Activated B cell treated with CpG ODN at 0.5 μM for 24 hours (primary cell): ENCODE measurements around the gene INCENP. TPM values are rescaled to one million over a fixed set of nuclear protein-coding genes. Genes with fewer than 3 reads are reported as not detected.

Source experiments
- ATAC-seq: fragments of 200-7000 bp; cut with Tn5 transposase; one replicate; pipeline ENCODE4 v1.10.0; 2021; ENCODE audit warnings: low read depth, mild to moderate bottlenecking, moderate library complexity
- CTCF ChIA-PET: fragments of 350-600 bp; sonication (Branson Sonifier 250); formaldehyde crosslinking; loops from one replicate; lab custom pipeline; 2021; ENCODE audit warnings: antibody characterized with exemption; lab: Charles Lee
- POLR2A ChIA-PET: fragments of 350-600 bp; sonication (Branson Sonifier 250); formaldehyde crosslinking; loops from one replicate; lab custom pipeline; 2021; ENCODE audit warnings: antibody characterized with exemption; lab: Charles Lee
- DNase-seq: peaks from one replicate; pipeline ENCODE4 v3.0.0; 2022
- H3K27ac Mint-ChIP-seq: one replicate; pipeline ENCODE4 v1.8.0; 2020; ENCODE audit warnings: mixed read lengths
- H3K27me3 Mint-ChIP-seq: one replicate; pipeline ENCODE4 v1.8.0; 2021; ENCODE audit warnings: mixed read lengths
- H3K36me3 Mint-ChIP-seq: one replicate; pipeline ENCODE4 v1.8.0; 2021; ENCODE audit warnings: low read depth, mixed read lengths
- H3K4me1 Mint-ChIP-seq: one replicate; pipeline ENCODE4 v1.8.0; 2021; ENCODE audit warnings: mixed read lengths
- H3K4me3 Mint-ChIP-seq: one replicate; pipeline ENCODE4 v1.8.0; 2020; ENCODE audit warnings: mild to moderate bottlenecking, mixed read lengths
- H3K9me3 Mint-ChIP-seq: one replicate; pipeline ENCODE4 v1.8.0; 2020; ENCODE audit warnings: mixed read lengths
- intact Hi-C: fragments of 100-400 bp; cut with micrococcal nuclease; formaldehyde crosslinking; loops from one replicate; pipeline ENCODE4 v1.15.1; 2024
- total RNA-seq: library from RNA; stranded (reverse); gene quantifications from 2 replicates; pipeline ENCODE4 v1.2.3, GENCODE V29; 2022
- TF ChIP-seq, protein P1 (sequence below): fragments of 200-600 bp; IDR thresholded peaks from one replicate; pipeline ENCODE4 v1.8.0; 2022; ENCODE audit warnings: antibody characterized with exemption, mild to moderate bottlenecking

Gene INCENP
- total RNA-seq, 1 donor from 2014 or later = 34.8 TPM

GRCh38 chr11:62120431-62120830 lies 3.4 kb upstream of the INCENP start:
- ATAC-seq (no peak), DNase-seq (no peak)
- H3K4me3 Mint-ChIP-seq = no peak overlapping the region
- no peaks in the 10 kb centered on the region for H3K27me3 Mint-ChIP-seq
- ChIA-PET CTCF (no interaction called here), POLR2A (no interaction called here)
- intact Hi-C loops = loop anchor here (5.0 kb wide), 2 partner anchors 228 to 632 kb away; partner anchors contain the start of genes FADS3 and ZBTB3
- no peak overlapping the region for H3K27ac Mint-ChIP-seq
- H3K9me3 Mint-ChIP-seq = peaks cover 6% of the 10 kb centered on the region
- peaks cover 4% of the 10 kb centered on the region for H3K36me3 Mint-ChIP-seq
- TF ChIP-seq, protein P1, sequence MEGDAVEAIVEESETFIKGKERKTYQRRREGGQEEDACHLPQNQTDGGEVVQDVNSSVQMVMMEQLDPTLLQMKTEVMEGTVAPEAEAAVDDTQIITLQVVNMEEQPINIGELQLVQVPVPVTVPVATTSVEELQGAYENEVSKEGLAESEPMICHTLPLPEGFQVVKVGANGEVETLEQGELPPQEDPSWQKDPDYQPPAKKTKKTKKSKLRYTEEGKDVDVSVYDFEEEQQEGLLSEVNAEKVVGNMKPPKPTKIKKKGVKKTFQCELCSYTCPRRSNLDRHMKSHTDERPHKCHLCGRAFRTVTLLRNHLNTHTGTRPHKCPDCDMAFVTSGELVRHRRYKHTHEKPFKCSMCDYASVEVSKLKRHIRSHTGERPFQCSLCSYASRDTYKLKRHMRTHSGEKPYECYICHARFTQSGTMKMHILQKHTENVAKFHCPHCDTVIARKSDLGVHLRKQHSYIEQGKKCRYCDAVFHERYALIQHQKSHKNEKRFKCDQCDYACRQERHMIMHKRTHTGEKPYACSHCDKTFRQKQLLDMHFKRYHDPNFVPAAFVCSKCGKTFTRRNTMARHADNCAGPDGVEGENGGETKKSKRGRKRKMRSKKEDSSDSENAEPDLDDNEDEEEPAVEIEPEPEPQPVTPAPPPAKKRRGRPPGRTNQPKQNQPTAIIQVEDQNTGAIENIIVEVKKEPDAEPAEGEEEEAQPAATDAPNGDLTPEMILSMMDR = no peak
- peaks cover 18% of the 10 kb centered on the region for H3K4me1 Mint-ChIP-seq

DNA sequence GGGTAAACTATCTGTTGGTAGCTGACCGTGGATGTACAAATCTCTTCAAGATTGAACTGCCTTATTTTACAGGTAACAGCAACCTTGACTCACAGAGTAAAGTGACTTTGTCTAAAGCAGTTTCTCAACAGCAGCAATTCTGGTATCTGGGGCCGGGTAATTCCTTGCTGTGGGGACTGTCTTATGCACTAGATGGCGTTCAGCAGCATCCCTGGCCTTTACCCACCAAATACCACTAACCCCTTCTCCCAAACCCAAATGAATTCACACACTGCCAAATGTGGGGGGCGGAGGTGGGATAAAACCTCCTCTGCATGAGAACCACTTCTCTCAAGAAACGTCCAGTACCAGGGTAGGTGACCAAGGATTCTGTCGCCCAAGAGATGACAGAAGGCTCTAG lies 1.7 kb upstream of the INCENP start:
- ATAC-seq (no peak), DNase-seq (no peak)
- intact Hi-C loops = loop anchor here (2.0 to 5.0 kb wide), 3 partner anchors 155 to 630 kb away; partner anchors contain the start of genes FADS3, FTH1 and ZBTB3
- Mint-ChIP-seq H3K9me3 (no peaks in the 10 kb centered on the region), H3K36me3 (peaks cover 4% of the 10 kb centered on the region), H3K4me1 (peaks cover 22% of the 10 kb centered on the region), H3K4me3 (no peak overlapping the region), H3K27ac (no peak overlapping the region), H3K27me3 (no peaks in the 10 kb centered on the region)
- CTCF ChIA-PET = interaction anchor here (2.3 kb wide), 1 partner anchor 14 kb away, joined by 11 read pairs; no protein-coding TSS in a partner anchor
- POLR2A ChIA-PET = no interaction called here
- TF ChIP-seq, protein P1 = no peak

GRCh38 chr11:62124186-62125113 lies 639 bp downstream of the INCENP start:
- ChIA-PET POLR2A (interaction anchor here (1.1 to 1.2 kb wide), 2 partner anchors 12 to 157 kb away, joined by 4 to 6 read pairs; no protein-coding TSS in a partner anchor), CTCF (interaction anchor here (1.5 to 2.3 kb wide), 2 partner anchors 16 to 327 kb away, joined by 6 to 11 read pairs; no protein-coding TSS in a partner anchor)
- TF ChIP-seq, protein P1 = no peak
- no peak for ATAC-seq
- Mint-ChIP-seq H3K36me3 (peaks cover 17% of the 10 kb centered on the region), H3K4me3 (peak overlapping the region; percentile 93), H3K27ac (peak overlapping the region; percentile 84), H3K27me3 (no peaks in the 10 kb centered on the region), H3K9me3 (no peaks in the 10 kb centered on the region), H3K4me1 (peaks cover 23% of the 10 kb centered on the region)
- intact Hi-C loops = loop anchor here (5.0 kb wide), 2 partner anchors 232 to 628 kb away; partner anchors contain the start of genes FADS3 and ZBTB3
- no peak for DNase-seq

- no peak overlapping the region for H3K27ac Mint-ChIP-seq
- TF ChIP-seq, protein P1 = no peak
- POLR2A ChIA-PET = interaction anchor here (0.6 kb wide), 1 partner anchor 363 kb away, joined by 3 read pairs; no protein-coding TSS in a partner anchor
- DNase-seq (no peak), ATAC-seq (no peak)
- peaks cover 23% of the 10 kb centered on the region for H3K4me1 Mint-ChIP-seq
- H3K4me3 Mint-ChIP-seq = peak overlapping the region; percentile 93
- no peaks in the 10 kb centered on the region for H3K9me3 Mint-ChIP-seq
- CTCF ChIA-PET = no interaction called here
- H3K27me3 Mint-ChIP-seq = no peaks in the 10 kb centered on the region
- intact Hi-C loops = no loop called here
- peaks cover 25% of the 10 kb centered on the region for H3K36me3 Mint-ChIP-seq
Measured at GRCh38 chr11:62125316-62125715, 1.5 kb downstream of the INCENP start.

GRCh38 chr11:62125881-62126280 lies 2.1 kb downstream of the INCENP start:
- POLR2A ChIA-PET = interaction anchor here (0.7 kb wide), 1 partner anchor 1688 kb away, joined by 3 read pairs; no protein-coding TSS in a partner anchor
- no peak overlapping the region for H3K4me3 Mint-ChIP-seq
- intact Hi-C loops = no loop called here
- DNase-seq (no peak), ATAC-seq (no peak)
- no peak overlapping the region for H3K27ac Mint-ChIP-seq
- H3K4me1 Mint-ChIP-seq = peaks cover 23% of the 10 kb centered on the region
- H3K9me3 Mint-ChIP-seq = no peaks in the 10 kb centered on the region
- TF ChIP-seq, protein P1 = no peak
- CTCF ChIA-PET = no interaction called here
- H3K27me3 Mint-ChIP-seq = no peaks in the 10 kb centered on the region
- H3K36me3 Mint-ChIP-seq = peaks cover 30% of the 10 kb centered on the region
